Measurements from ENCODE around the gene FOXE3. TPM values are rescaled to one million over a fixed set of nuclear protein-coding genes. Genes with fewer than 3 reads are reported as not detected.
A peak's percentile ranks its signal among the peaks of the same experiment; 100 is the strongest.

FOXE3 gene
- total and polyA plus RNA-seq, 2 of the 4 experiments (the other 2 are of a cell fraction), result 0.12 TPM; not detected in 1

GRCh38 chr1:47433037-47433421 lies 16.9 kb downstream of the FOXE3 start:
- BruUV-seq (replicated peaks), result no TSS peak
- POLR2A ChIA-PET (ENCODE audit: unreplicated experiment), result no interaction called here
- H2BK120ac ChIP-seq (ENCODE audit: low read depth, low read length), result no peak overlapping the region
- H4K91ac ChIP-seq (ENCODE audit: insufficient read depth, low read depth, low read length), result no peak overlapping the region
- no peak overlapping the region for H3K27ac ChIP-seq (ENCODE audit: insufficient read depth, low read length)
- H3K4ac ChIP-seq (ENCODE audit: low read depth, low read length), result no peak overlapping the region
- no peak overlapping the region for H3K14ac ChIP-seq (replicated peaks; ENCODE audit: low read depth, low read length)
- H3K27me3 ChIP-seq (ENCODE audit: control insufficient read depth, insufficient read depth, low read length), result peaks cover under 1% of the 10 kb centered on the region; the same call in 1 of the 2 replicates
- WGBS, 2 experiments (ENCODE audit: extremely low coverage in 2 of 2, insufficient read length in 1 of 2), result 90% methylated on average over 9 of the region's 17 CpGs; no CpG with 5 or more reads in 1 of the 2 experiments
- H3K36me3 ChIP-seq (ENCODE audit: control insufficient read depth, insufficient read depth, low read length), result no peaks in the 10 kb centered on the region
- dilution Hi-C loops (cut with HindIII; ENCODE audit: low sequenced_read_pairs, unreplicated experiment) (no loop called here), in situ Hi-C loops (cut with MboI; ENCODE audit: low sequenced_read_pairs) (no loop called here), intact Hi-C loops (cut with micrococcal nuclease) (loop anchor here (10.0 kb wide), 1 partner anchor 98 kb away; the partner anchor contains the start of gene CMPK1)
- CTCF ChIA-PET, result interaction anchor here (0.6 to 2.6 kb wide), 16 partner anchors 8 to 295 kb away, joined by 3 to 15 read pairs (median 3); no protein-coding TSS in a partner anchor
- no peak overlapping the region for H2BK20ac ChIP-seq (ENCODE audit: low read depth, low read length)
- H3K4me1 ChIP-seq (ENCODE audit: control insufficient read depth, insufficient read depth, low read length), result peaks cover 12% of the 10 kb centered on the region
- TF ChIP-seq POLR2A (IDR thresholded peaks at IDR 0.05; ENCODE audit: low read depth, low read length) (no peak), SMC3 (IDR thresholded peaks at IDR 0.05; ENCODE audit: low read depth, low read length) (no peak), FOS (IDR thresholded peaks at IDR 0.05; ENCODE audit: low read depth, low read length) (no peak), ELK1 (IDR thresholded peaks at IDR 0.05; ENCODE audit: borderline replicate concordance, low read depth, low read length) (no peak), MAZ (IDR thresholded peaks at IDR 0.05; ENCODE audit: borderline replicate concordance, low read depth, low read length) (no peak), RCOR1 (IDR thresholded peaks at IDR 0.05; ENCODE audit: insufficient replicate concordance, low read length) (no peak), MAFK (IDR thresholded peaks at IDR 0.05; ENCODE audit: low read depth, low read length) (no peak), RFX5 (IDR thresholded peaks at IDR 0.05; ENCODE audit: low read depth, low read length) (no peak), CHD1 (IDR thresholded peaks at IDR 0.05; ENCODE audit: low read depth, low read length) (no peak), MXI1 (IDR thresholded peaks at IDR 0.05; ENCODE audit: borderline replicate concordance, low read depth, low read length) (no peak), BHLHE40 (IDR thresholded peaks at IDR 0.05; ENCODE audit: low read depth, low read length) (no peak)
- H2AFZ ChIP-seq (replicated peaks; ENCODE audit: low read length, poor library complexity), result peak overlapping the region; percentile 89
- no peak overlapping the region for H3K9ac ChIP-seq (ENCODE audit: low read depth, low read length)
- H3K4me2 ChIP-seq (ENCODE audit: low read depth, low read length), result no peak overlapping the region
- H2BK5ac ChIP-seq (ENCODE audit: low read depth, low read length, poor library complexity, severe bottlenecking), result no peak overlapping the region
- H3K9me1 ChIP-seq (ENCODE audit: insufficient read depth, low read length), result peaks cover 7% of the 10 kb centered on the region
- no peak overlapping the region for H2BK15ac ChIP-seq (ENCODE audit: low read depth, low read length)
- H2AK5ac ChIP-seq (ENCODE audit: low read depth, low read length), result no peak overlapping the region
- no peak overlapping the region for H4K5ac ChIP-seq (ENCODE audit: low read depth, low read length)
- peak overlapping the region; percentile 74 for H2AK9ac ChIP-seq (replicated peaks; ENCODE audit: low read depth, low read length, poor library complexity)
- no peak overlapping the region for H3K56ac ChIP-seq (ENCODE audit: extremely low read depth, insufficient read depth, low read length)
- no peaks in the 10 kb centered on the region for H3K9me3 ChIP-seq (ENCODE audit: control insufficient read depth, insufficient read depth, low read length)
- H3K4me3 ChIP-seq (ENCODE audit: insufficient read depth, low read depth, low read length), result no peak overlapping the region
- no peak overlapping the region for H3K23ac ChIP-seq (ENCODE audit: low read depth, low read length)
- no peak overlapping the region; a peak in 1 of 4 replicates for H4K8ac ChIP-seq (ENCODE audit: low read depth in 2 of 2, low read length in 2 of 2)
- no peak overlapping the region for H3K18ac ChIP-seq (ENCODE audit: low read depth, low read length)
- peaks cover 7 to 26% of the 10 kb centered on the region in 2 experiments; a peak in 3 of 4 replicates for H3K79me1 ChIP-seq (ENCODE audit: low read depth in 1 of 2, low read length in 2 of 2)
- ATAC-seq (ENCODE audit: low read depth) (no peak), DNase-seq (no peak)
- peaks cover 4% of the 10 kb centered on the region; the same call in 1 of the 2 replicates for H4K20me1 ChIP-seq (ENCODE audit: insufficient read depth, low read length)
